Measurements from ENCODE around the gene KLRG1. TPM values are rescaled to one million over a fixed set of nuclear protein-coding genes. Genes with fewer than 3 reads are reported as not detected.

The KLRG1 gene
- 1 to 10 TPM; 4.1 to 5.0 TPM for total RNA-seq
- polyA plus RNA-seq: 100 to 1,000 TPM in 1 of 3 donors, 10 to 100 TPM in 2; 13.8 to 237 (median 14.7) TPM
- 1.3 to 11.8 (median 6.2) reads per million in 6 experiments for total RNA-seq

- peak within 1 kb of the TSS; percentile 33 to 94 (median 85) for H3K27ac Mint-ChIP-seq
- H3K36me3 Mint-ChIP-seq: peaks cover 0 to 9% (median 0%) of the 10 kb centered on the region in 3 donors
- no peak for DNase-seq
- peak in 1 of 2 donors; percentile 73 for ATAC-seq
- H3K27me3 Mint-ChIP-seq: no peaks in the 10 kb centered on the region
- POLR2A ChIA-PET: no interaction called here
- peaks cover 20 to 78% (median 60%) of the 10 kb centered on the region in 4 donors for H3K4me1 Mint-ChIP-seq
- H3K4me3 Mint-ChIP-seq: peak within 1 kb of the TSS; percentile 3 to 94 (median 71)
- H3K9me3 Mint-ChIP-seq: peaks cover 0 to 4% (median 0%) of the 10 kb centered on the region in 9 donors
Observed at GRCh38 chr12:8989413-8989812, at the start of gene KLRG1. Gene KLRG1, plus strand, starts transcription at chr12:8989546. Its CDS starts 90 bp downstream, at chr12:8989636.

- Mint-ChIP-seq H3K4me1 (peaks cover 10 to 18% (median 13%) of the 10 kb centered on the region in 4 donors), H3K27me3 (no peaks in the 10 kb centered on the region), H3K4me3 (no peak overlapping the region), H3K27ac (peak overlapping the region; percentile 1 to 77 (median 42)), H3K9me3 (no peaks in the 10 kb centered on the region), H3K36me3 (peaks cover 0 to 82% (median 11%) of the 10 kb centered on the region in 3 donors)
- DNase-seq: no peak
- no peak for ATAC-seq
- POLR2A ChIA-PET: no interaction called here
Observed at GRCh38 chr12:8941691-8942478, 47.5 kb upstream of the KLRG1 start.

DNA sequence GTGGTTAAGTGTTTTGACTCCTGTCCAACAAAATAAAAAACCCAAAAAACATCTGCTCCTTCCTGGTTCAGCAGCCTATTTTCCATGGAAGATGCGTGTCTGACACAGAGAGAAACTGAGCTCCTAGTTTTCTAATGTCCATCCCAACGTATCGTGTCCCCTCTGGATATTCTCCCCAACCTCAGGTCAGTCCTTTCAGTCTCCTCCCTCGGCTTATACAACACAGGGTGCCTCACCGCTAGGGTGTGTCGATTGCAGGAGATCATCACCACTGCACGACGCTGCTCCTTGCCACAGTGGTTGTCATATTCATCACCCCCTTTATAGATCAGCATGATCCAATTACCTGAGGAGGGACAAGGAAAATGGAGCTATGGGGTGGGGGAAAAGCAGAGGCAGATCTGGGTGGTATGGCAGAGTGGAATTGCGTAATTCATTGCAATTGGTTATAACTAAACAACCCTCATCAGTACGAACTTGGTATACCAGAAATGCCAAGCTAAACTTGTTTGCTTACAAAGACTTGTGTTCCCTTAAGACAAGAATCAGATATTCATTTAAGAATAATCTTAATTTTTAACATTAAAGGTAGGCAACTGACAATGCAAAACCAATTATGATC, 45.7 kb upstream of the KLRG1 start:
- no peak for ATAC-seq
- peaks cover 21 to 36% (median 28%) of the 10 kb centered on the region in 4 donors for H3K4me1 Mint-ChIP-seq
- DNase-seq: no peak
- H3K27me3 Mint-ChIP-seq: no peaks in the 10 kb centered on the region
- H3K36me3 Mint-ChIP-seq: peaks cover 0 to 71% (median 4%) of the 10 kb centered on the region in 3 donors
- H3K9me3 Mint-ChIP-seq: no peaks in the 10 kb centered on the region
- peak overlapping the region in 4 of 10 donors; percentile 34 to 77 (median 50) for H3K27ac Mint-ChIP-seq
- POLR2A ChIA-PET: no interaction called here
- no peak overlapping the region for H3K4me3 Mint-ChIP-seq

DNA sequence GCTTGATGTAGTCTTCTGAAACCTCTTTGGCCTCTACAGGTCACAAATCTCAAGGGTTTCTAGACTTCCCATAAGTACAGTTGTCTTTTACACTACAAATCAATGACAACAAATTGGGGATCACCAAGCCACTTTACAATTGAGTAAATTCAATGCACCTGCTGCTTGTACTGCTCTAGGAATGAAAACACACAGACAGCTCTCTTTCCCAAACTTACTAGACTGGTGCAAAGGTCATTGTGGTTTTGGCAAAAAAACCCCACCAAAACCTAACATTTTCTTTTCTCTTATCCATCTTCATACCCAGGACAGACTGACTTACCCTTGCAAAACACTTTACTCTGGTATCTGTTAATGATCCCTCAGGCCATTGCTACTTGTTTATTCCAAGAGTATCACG, 42.6 kb upstream of the KLRG1 start:
- H3K9me3 Mint-ChIP-seq: no peaks in the 10 kb centered on the region
- DNase-seq: no peak
- peak overlapping the region; percentile 1 to 96 (median 25) for H3K4me3 Mint-ChIP-seq
- H3K27ac Mint-ChIP-seq: peak overlapping the region; percentile 53 to 94 (median 80)
- peaks cover 29 to 51% (median 39%) of the 10 kb centered on the region in 4 donors for H3K4me1 Mint-ChIP-seq
- H3K27me3 Mint-ChIP-seq: no peaks in the 10 kb centered on the region
- POLR2A ChIA-PET: no interaction called here
- H3K36me3 Mint-ChIP-seq: peaks cover 0 to 56% (median 4%) of the 10 kb centered on the region in 3 donors
- ATAC-seq: no peak

- Mint-ChIP-seq H3K27ac (peak overlapping the region in 7 of 10 donors; percentile 50 to 96 (median 82)), H3K9me3 (peaks cover 0 to 3% (median under 1%) of the 10 kb centered on the region in 9 donors), H3K4me1 (peaks cover 32 to 57% (median 49%) of the 10 kb centered on the region in 4 donors), H3K4me3 (peak overlapping the region in 8 of 10 donors; percentile 34 to 97 (median 52)), H3K36me3 (peaks cover 0 to 46% (median 4%) of the 10 kb centered on the region in 3 donors), H3K27me3 (no peaks in the 10 kb centered on the region)
- DNase-seq (no peak), ATAC-seq (no peak)
- POLR2A ChIA-PET: interaction anchor here (0.7 to 4.9 kb wide), 3 partner anchors 32 to 234 kb away, joined by 3 to 47 read pairs (median 28); partner anchors contain the start of gene PHC1
Observed at GRCh38 chr12:8947737-8948136, 41.6 kb upstream of the KLRG1 start.

DNA sequence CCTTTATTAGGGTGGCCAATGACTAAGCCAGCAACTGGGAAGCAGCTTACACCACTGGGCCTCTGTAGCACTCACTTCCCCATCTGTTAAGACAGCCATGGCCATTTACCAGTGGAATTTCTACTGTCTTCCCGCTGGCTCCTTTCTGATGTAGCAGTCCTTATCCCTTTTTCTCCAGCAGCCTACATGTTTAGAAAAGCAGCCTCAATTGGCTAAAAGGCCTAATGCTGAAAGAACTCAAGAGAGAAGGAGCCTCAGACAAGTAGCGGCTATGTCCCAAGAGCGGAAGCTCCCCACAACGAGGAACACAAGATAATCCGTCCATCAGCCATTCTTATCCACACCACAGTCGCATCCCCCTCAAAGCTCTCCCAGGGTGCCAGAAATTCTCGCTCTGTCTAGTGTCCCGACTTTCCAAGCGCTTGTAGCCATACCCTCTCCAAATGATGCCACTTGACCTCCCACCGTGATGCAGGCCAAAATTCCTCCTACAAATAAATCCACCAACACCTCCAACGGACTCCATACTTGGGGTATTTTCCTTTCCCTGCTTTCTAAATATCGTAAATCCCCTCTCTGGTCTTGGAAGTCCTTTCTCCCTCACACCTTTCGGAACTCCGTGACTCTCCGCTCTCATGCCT, 40.5 kb upstream of the KLRG1 start:
- Mint-ChIP-seq H3K9me3 (peaks cover 0 to 10% (median 5%) of the 10 kb centered on the region in 9 donors), H3K27ac (peak overlapping the region; percentile 91 to 99 (median 94)), H3K36me3 (peaks cover 0 to 37% (median 7%) of the 10 kb centered on the region in 3 donors), H3K4me3 (peak overlapping the region; percentile 91 to 97 (median 95)), H3K4me1 (peaks cover 41 to 68% (median 58%) of the 10 kb centered on the region in 4 donors), H3K27me3 (no peaks in the 10 kb centered on the region)
- ATAC-seq (no peak), DNase-seq (peak in 1 of 10 donors; percentile 16)
- POLR2A ChIA-PET: interaction anchor here (0.5 to 4.9 kb wide), 13 partner anchors 9 to 251 kb away, joined by 3 to 51 read pairs (median 5); partner anchors contain the start of genes PHC1 and RIMKLB

DNA sequence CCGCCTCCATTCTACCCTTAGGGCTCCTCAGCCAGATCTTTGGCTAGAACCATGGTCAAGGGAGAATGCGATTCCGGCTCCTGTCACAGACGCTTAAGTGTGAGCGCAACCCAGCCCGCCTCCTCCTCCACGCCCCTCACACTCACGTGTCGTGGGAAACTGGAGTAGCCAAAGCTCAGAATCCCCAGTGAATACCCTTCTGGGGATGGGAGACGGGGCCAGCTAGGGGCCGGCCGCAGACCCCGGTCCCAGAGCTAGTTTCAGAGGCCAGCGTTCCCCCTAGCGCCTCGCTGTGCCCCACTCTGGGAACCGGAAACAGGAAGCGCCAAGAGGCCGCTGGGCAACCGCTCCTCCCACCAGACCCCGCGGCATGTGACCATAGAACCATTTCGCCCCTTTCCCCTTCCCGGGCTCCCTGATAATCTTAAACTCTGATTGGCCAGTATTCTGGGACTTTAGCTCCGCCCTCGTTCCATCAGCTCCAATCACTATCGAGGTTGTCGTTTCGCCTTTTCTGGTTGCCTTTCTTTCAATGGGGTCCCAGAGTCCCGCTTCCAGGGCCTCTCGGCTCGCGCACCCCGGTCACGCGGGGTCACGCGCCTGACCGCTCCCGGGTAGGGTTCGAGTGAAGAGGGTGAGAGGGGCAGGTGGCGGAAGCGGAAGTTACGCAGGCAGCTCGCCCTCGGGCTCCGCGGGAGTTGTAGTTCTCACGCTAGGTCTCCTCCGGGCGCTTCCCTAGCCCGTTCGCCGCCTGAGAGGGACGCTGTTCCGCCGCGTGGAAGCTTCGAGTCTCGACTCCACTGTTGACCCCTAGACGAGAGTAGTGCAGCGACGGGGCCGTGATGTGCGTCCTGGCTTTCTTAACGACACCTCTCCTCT, 39.8 kb upstream of the KLRG1 start, which contains the start of gene M6PR:
Gene M6PR (minus strand): TSS at position 304 of the 879 bp plus-strand sequence. CDS start 3,241 bp downstream, outside the sequence.
- peaks cover 0 to 29% (median 7%) of the 10 kb centered on the region in 3 donors for H3K36me3 Mint-ChIP-seq
- H3K4me1 Mint-ChIP-seq: peaks cover 43 to 75% (median 65%) of the 10 kb centered on the region in 4 donors
- H3K27me3 Mint-ChIP-seq: no peaks in the 10 kb centered on the region
- POLR2A ChIA-PET: interaction anchor here (0.5 to 4.9 kb wide), 18 partner anchors 8 to 305 kb away, joined by 3 to 51 read pairs (median 5); partner anchors contain the start of genes PHC1 and RIMKLB
- peak within 1 kb of the TSS; percentile 91 to 99 (median 94) for H3K27ac Mint-ChIP-seq
- DNase-seq: peak; percentile 79 to 96 (median 86)
- H3K4me3 Mint-ChIP-seq: peak within 1 kb of the TSS; percentile 91 to 97 (median 95)
- peak; percentile 78 to 80 for ATAC-seq
- peaks cover 0 to 10% (median 5%) of the 10 kb centered on the region in 9 donors for H3K9me3 Mint-ChIP-seq

- H3K27ac Mint-ChIP-seq: peak overlapping the region; percentile 91 to 99 (median 94)
- ATAC-seq (peak in 1 of 2 donors; percentile 41), DNase-seq (no peak)
- H3K4me3 Mint-ChIP-seq: peak overlapping the region; percentile 91 to 97 (median 95)
- peaks cover 43 to 81% (median 67%) of the 10 kb centered on the region in 4 donors for H3K4me1 Mint-ChIP-seq
- POLR2A ChIA-PET: interaction anchor here (0.9 to 4.9 kb wide), 15 partner anchors 10 to 305 kb away, joined by 3 to 51 read pairs (median 6); partner anchors contain the start of gene PHC1
- peaks cover 0 to 10% (median 5%) of the 10 kb centered on the region in 9 donors for H3K9me3 Mint-ChIP-seq
- H3K36me3 Mint-ChIP-seq: peaks cover 0 to 24% (median 7%) of the 10 kb centered on the region in 3 donors
- H3K27me3 Mint-ChIP-seq: no peaks in the 10 kb centered on the region
Observed at GRCh38 chr12:8950221-8950527, 39.2 kb upstream of the KLRG1 start.

DNA sequence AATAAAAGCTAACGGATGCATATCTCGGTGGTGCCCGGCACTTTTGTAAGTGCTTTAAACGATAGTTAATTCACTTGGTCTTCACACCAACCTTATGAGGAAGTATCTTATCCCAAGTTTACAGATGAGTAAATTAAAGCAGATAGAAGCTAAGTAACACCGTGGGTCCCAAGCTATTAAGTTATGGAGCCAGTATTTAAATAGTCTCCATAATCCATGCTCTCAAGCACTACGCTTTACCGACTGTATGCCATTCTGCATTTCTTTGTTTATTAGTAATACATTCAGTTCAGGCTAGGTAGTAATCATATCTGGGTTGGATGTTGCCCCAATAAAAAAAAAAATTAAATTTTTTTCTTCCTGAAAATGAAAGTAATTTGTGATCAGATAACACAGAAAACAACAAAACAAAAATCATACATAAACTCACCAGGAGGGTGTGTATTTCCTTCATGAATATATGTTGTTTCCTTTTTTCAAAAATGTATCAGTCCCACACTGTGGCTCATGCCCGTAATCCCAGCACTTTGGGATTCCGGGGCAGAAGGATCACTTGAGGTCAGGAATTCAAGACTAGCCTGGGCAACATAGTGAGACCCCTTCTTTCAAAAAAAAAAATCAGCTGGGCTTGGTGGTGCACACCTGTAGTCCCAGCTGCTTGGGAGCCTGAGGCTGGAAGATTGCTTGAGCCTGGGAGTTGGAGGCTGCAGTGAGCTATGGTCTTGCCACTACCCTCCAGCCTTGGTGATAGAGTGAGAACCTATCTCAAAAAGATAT, 38.5 kb upstream of the KLRG1 start:
- H3K36me3 Mint-ChIP-seq: peaks cover 0 to 17% (median 7%) of the 10 kb centered on the region in 3 donors
- no peaks in the 10 kb centered on the region for H3K27me3 Mint-ChIP-seq
- H3K4me1 Mint-ChIP-seq: peaks cover 41 to 83% (median 69%) of the 10 kb centered on the region in 4 donors
- DNase-seq: peak in 4 of 10 donors; percentile 20 to 57 (median 44)
- peaks cover 0 to 10% (median 5%) of the 10 kb centered on the region in 9 donors for H3K9me3 Mint-ChIP-seq
- peak overlapping the region; percentile 91 to 99 (median 94) for H3K27ac Mint-ChIP-seq
- peak overlapping the region; percentile 91 to 97 (median 95) for H3K4me3 Mint-ChIP-seq
- POLR2A ChIA-PET: interaction anchor here (1.0 to 4.9 kb wide), 11 partner anchors 9 to 98 kb away, joined by 3 to 51 read pairs (median 7); partner anchors contain the start of gene PHC1
- no peak for ATAC-seq

- POLR2A ChIA-PET: interaction anchor here (1.3 to 4.9 kb wide), 7 partner anchors 36 to 98 kb away, joined by 3 to 51 read pairs (median 7); partner anchors contain the start of gene PHC1
- H3K36me3 Mint-ChIP-seq: peaks cover 0 to 9% (median 9%) of the 10 kb centered on the region in 3 donors
- peaks cover 37 to 79% (median 67%) of the 10 kb centered on the region in 4 donors for H3K4me1 Mint-ChIP-seq
- H3K9me3 Mint-ChIP-seq: peaks cover 0 to 10% (median 5%) of the 10 kb centered on the region in 9 donors
- DNase-seq (peak in 3 of 10 donors; percentile 13 to 36 (median 18)), ATAC-seq (no peak)
- peak overlapping the region; percentile 91 to 97 (median 94) for H3K27ac Mint-ChIP-seq
- H3K27me3 Mint-ChIP-seq: no peaks in the 10 kb centered on the region
- H3K4me3 Mint-ChIP-seq: peak overlapping the region; percentile 91 to 97 (median 95)
Observed at GRCh38 chr12:8951744-8952143, 37.6 kb upstream of the KLRG1 start.
